CD1c-positive myeloid dendritic cell (primary cell): ENCODE measurements around the gene RRAS2.

ENCODE experiments used
- DNase-seq: peaks from one replicate; pipeline ENCODE4 v3.0.0-alpha.2; 2016; ENCODE audit errors: extremely low spot score

Gene RRAS2

GRCh38 chr11:14336507-14337503, 22.2 kb downstream of the RRAS2 start:
- no peak for DNase-seq

- no peak for DNase-seq
Measured at GRCh38 chr11:14335712-14336111, 23.3 kb downstream of the RRAS2 start.

GRCh38 chr11:14334893-14335292, 24.1 kb downstream of the RRAS2 start:
- no peak for DNase-seq

- DNase-seq, result no peak
Measured at GRCh38 chr11:14334192-14334591, 24.8 kb downstream of the RRAS2 start.

- no peak for DNase-seq
Measured at GRCh38 chr11:14331476-14332136, 27.4 kb downstream of the RRAS2 start.

GRCh38 chr11:14330881-14331280, 28.1 kb downstream of the RRAS2 start:
- DNase-seq, result no peak

- DNase-seq, result no peak
Measured at GRCh38 chr11:14329702-14330101, 29.3 kb downstream of the RRAS2 start.

- DNase-seq, result no peak
Measured at GRCh38 chr11:14327116-14327515, 31.9 kb downstream of the RRAS2 start.

- DNase-seq, result no peak
Measured at GRCh38 chr11:14323118-14323676, 35.8 kb downstream of the RRAS2 start.

GRCh38 chr11:14322510-14322909, 36.5 kb downstream of the RRAS2 start:
- DNase-seq, result no peak

- DNase-seq, result no peak
Measured at GRCh38 chr11:14320020-14320419, 39.0 kb downstream of the RRAS2 start.

- DNase-seq, result no peak
Measured at GRCh38 chr11:14318581-14318981, 40.4 kb downstream of the RRAS2 start.

- DNase-seq, result no peak
Measured at GRCh38 chr11:14317659-14318325, 41.2 kb downstream of the RRAS2 start.

GRCh38 chr11:14315130-14315529, 43.9 kb downstream of the RRAS2 start:
- no peak for DNase-seq

GRCh38 chr11:14314127-14314526, 44.9 kb downstream of the RRAS2 start:
- no peak for DNase-seq

- no peak for DNase-seq
Measured at GRCh38 chr11:14312736-14313438, 46.1 kb downstream of the RRAS2 start.

GRCh38 chr11:14310679-14311078, 48.3 kb downstream of the RRAS2 start:
- no peak for DNase-seq

- DNase-seq, result no peak
Measured at GRCh38 chr11:14309425-14310192, 49.4 kb downstream of the RRAS2 start.

GRCh38 chr11:14308897-14309387, 50.0 kb downstream of the RRAS2 start:
- no peak for DNase-seq

GRCh38 chr11:14308114-14308896, 50.7 kb downstream of the RRAS2 start:
- DNase-seq, result peak; percentile 18
